ENCODE results near the gene RPS16. TPM values are rescaled to one million over a fixed set of nuclear protein-coding genes. Genes with fewer than 3 reads are reported as not detected.

Gene RPS16
- total and polyA plus RNA-seq, 2 donors from 2014 or later: 1,461 to 1,965 TPM

GRCh38 chr19:39399668-39400050 is 36.1 kb downstream of the RPS16 start:
- no peak for TF ChIP-seq CTCF (IDR thresholded peaks at IDR 0.05; ENCODE audit: borderline replicate concordance, extremely low read depth, insufficient read depth)
- no peak for FAIRE-seq
- no peak overlapping the region for H3K4me3 ChIP-seq (ENCODE audit: low read length in 3 of 3)
- H3K27ac ChIP-seq (ENCODE audit: low read depth in 2 of 2, low read length in 2 of 2): peak overlapping the region in 1 of 2 donors; percentile 17
- peaks cover 3 to 37% (median 25%) of the 10 kb centered on the region in 3 donors for H3K4me1 ChIP-seq (ENCODE audit: control insufficient read depth in 2 of 3, insufficient read depth in 2 of 3, low read depth in 1 of 3, low read length in 3 of 3)
- no peaks in the 10 kb centered on the region for H3K27me3 ChIP-seq (ENCODE audit: control insufficient read depth, insufficient read depth, low read length)
- peak in 1 of 5 donors; percentile 45 for DNase-seq
- intact Hi-C loops (cut with DNase I): no loop called here
- no peak overlapping the region for H3K9ac ChIP-seq (ENCODE audit: low read length in 3 of 3)
- H3K9me3 ChIP-seq (ENCODE audit: control insufficient read depth in 2 of 3, insufficient read depth in 1 of 3, low read length in 3 of 3): no peaks in the 10 kb centered on the region
- peaks cover 0 to 3% (median 2%) of the 10 kb centered on the region in 3 donors for H3K36me3 ChIP-seq (ENCODE audit: control insufficient read depth in 2 of 3, insufficient read depth in 3 of 3, low read length in 3 of 3)

GRCh38 chr19:39398297-39398864 is 37.4 kb downstream of the RPS16 start:
- Histone ChIP-seq H3K4me3 (ENCODE audit: low read length in 3 of 3) (peak overlapping the region in 1 of 3 donors; percentile 29), H3K9me3 (ENCODE audit: control insufficient read depth in 2 of 3, insufficient read depth in 1 of 3, low read length in 3 of 3) (no peaks in the 10 kb centered on the region), H3K4me1 (ENCODE audit: control insufficient read depth in 2 of 3, insufficient read depth in 2 of 3, low read depth in 1 of 3, low read length in 3 of 3) (peaks cover 3 to 35% (median 23%) of the 10 kb centered on the region in 3 donors), H3K27me3 (ENCODE audit: control insufficient read depth, insufficient read depth, low read length) (no peaks in the 10 kb centered on the region), H3K36me3 (ENCODE audit: control insufficient read depth in 2 of 3, insufficient read depth in 3 of 3, low read length in 3 of 3) (peaks cover 2 to 12% (median 10%) of the 10 kb centered on the region in 3 donors), H3K27ac (ENCODE audit: low read depth in 2 of 2, low read length in 2 of 2) (peak overlapping the region; percentile 85 to 92), H3K9ac (ENCODE audit: low read length in 3 of 3) (peak overlapping the region in 2 of 3 donors; percentile 64 to 69)
- FAIRE-seq (no peak), DNase-seq (peak in 2 of 5 donors; percentile 42 to 86)
- intact Hi-C loops (cut with DNase I): no loop called here
- TF ChIP-seq CTCF (IDR thresholded peaks at IDR 0.05; ENCODE audit: borderline replicate concordance, extremely low read depth, insufficient read depth): no peak

- TF ChIP-seq CTCF (IDR thresholded peaks at IDR 0.05; ENCODE audit: borderline replicate concordance, extremely low read depth, insufficient read depth): peak; percentile 97
- FAIRE-seq: no peak
- Histone ChIP-seq H3K36me3 (ENCODE audit: control insufficient read depth in 2 of 3, insufficient read depth in 3 of 3, low read length in 3 of 3) (peaks cover 2 to 12% (median 10%) of the 10 kb centered on the region in 3 donors), H3K9me3 (ENCODE audit: control insufficient read depth in 2 of 3, insufficient read depth in 1 of 3, low read length in 3 of 3) (no peaks in the 10 kb centered on the region), H3K9ac (ENCODE audit: low read length in 3 of 3) (peak overlapping the region in 2 of 3 donors; percentile 64 to 69), H3K4me3 (ENCODE audit: low read length in 3 of 3) (peak overlapping the region in 1 of 3 donors; percentile 29), H3K4me1 (ENCODE audit: control insufficient read depth in 2 of 3, insufficient read depth in 2 of 3, low read depth in 1 of 3, low read length in 3 of 3) (peaks cover 3 to 35% (median 23%) of the 10 kb centered on the region in 3 donors), H3K27me3 (ENCODE audit: control insufficient read depth, insufficient read depth, low read length) (no peaks in the 10 kb centered on the region), H3K27ac (ENCODE audit: low read depth in 2 of 2, low read length in 2 of 2) (peak overlapping the region; percentile 85 to 92)
- peak; percentile 83 to 96 (median 90) for DNase-seq
- intact Hi-C loops (cut with DNase I): no loop called here
Measured at GRCh38 chr19:39397360-39398296, 38.1 kb downstream of the RPS16 start.
